HG03571 (cell line): ENCODE results near the gene KIFC1.

Experiments used
- ATAC-seq: cut with Tn5 transposase; IDR thresholded peaks from one replicate; pipeline ENCODE4 v1.9.1; 2021; ENCODE audit not compliant: unreplicated experiment

Gene KIFC1

GRCh38 chr6:33439956-33440648 lies 48.5 kb downstream of the KIFC1 start:
- ATAC-seq, result no peak

- ATAC-seq, result no peak
Observed at GRCh38 chr6:33440649-33441309, 49.2 kb downstream of the KIFC1 start.

- ATAC-seq, result no peak
Observed at GRCh38 chr6:33441457-33441856, 49.8 kb downstream of the KIFC1 start.

GRCh38 chr6:33442283-33442682 lies 50.7 kb downstream of the KIFC1 start:
- no peak for ATAC-seq

GRCh38 chr6:33443025-33443424 lies 51.4 kb downstream of the KIFC1 start:
- ATAC-seq, result no peak

- ATAC-seq, result no peak
Observed at GRCh38 chr6:33443619-33444504, 52.2 kb downstream of the KIFC1 start.

- ATAC-seq, result no peak
Observed at GRCh38 chr6:33445119-33445603, 53.5 kb downstream of the KIFC1 start.

GRCh38 chr6:33446356-33446755 lies 54.7 kb downstream of the KIFC1 start:
- ATAC-seq, result no peak

GRCh38 chr6:33450434-33450833 lies 58.8 kb downstream of the KIFC1 start:
- ATAC-seq, result no peak

GRCh38 chr6:33451606-33452005 lies 60.0 kb downstream of the KIFC1 start:
- no peak for ATAC-seq

- ATAC-seq, result no peak
Observed at GRCh38 chr6:33452496-33452895, 60.9 kb downstream of the KIFC1 start.

- ATAC-seq, result no peak
Observed at GRCh38 chr6:33453393-33454008, 61.9 kb downstream of the KIFC1 start.

- peak; percentile 98 for ATAC-seq
Observed at GRCh38 chr6:33454009-33454946, 62.7 kb downstream of the KIFC1 start, which contains the start of gene ZBTB9. TSS of gene ZBTB9 (plus strand) at chr6:33454576. CDS start at chr6:33455101, 525 bp downstream.

GRCh38 chr6:33455051-33455450 lies 63.4 kb downstream of the KIFC1 start:
- ATAC-seq, result no peak

- no peak for ATAC-seq
Observed at GRCh38 chr6:33456156-33456555, 64.5 kb downstream of the KIFC1 start.

- ATAC-seq, result no peak
Observed at GRCh38 chr6:33458676-33459075, 67.1 kb downstream of the KIFC1 start.

GRCh38 chr6:33459226-33459625 lies 67.6 kb downstream of the KIFC1 start:
- no peak for ATAC-seq
